PC-3 (cell line): ENCODE measurements around the gene PSMB2.

Experiments
- CTCF ChIP-seq: fragments of 300-600 bp; sonication (generic); conservative IDR thresholded peaks from 2 replicates; pipeline ENCODE4 v1.5.1; 2017; ENCODE audit warnings: antibody characterized with exemption, low read depth, mild to moderate bottlenecking, low read length
- EZH2 ChIP-seq: fragments of 300-600 bp; sonication (generic); IDR thresholded peaks from one replicate; pipeline ENCODE4 v1.6.1; 2017; ENCODE audit warnings: antibody characterized with exemption, mild to moderate bottlenecking, low read length; ENCODE audit not compliant: unreplicated experiment
- EZH2phosphoT487 ChIP-seq: fragments of 300-600 bp; sonication (generic); IDR thresholded peaks from 2 replicates; pipeline ENCODE4 v1.6.1; 2018; ENCODE audit warnings: mild to moderate bottlenecking, antibody characterized with exemption, low read length, borderline replicate concordance

GRCh38 chr1:35571263-35571662 lies 70.1 kb downstream of the PSMB2 start:
- no peak for TF ChIP-seq EZH2
- TF ChIP-seq EZH2phosphoT487, result no peak
- no peak for TF ChIP-seq CTCF
